Adrenal gland (tissue), 12 donors: ENCODE measurements around the gene NDUFB10. TPM values are rescaled to one million over a fixed set of nuclear protein-coding genes. Genes with fewer than 3 reads are reported as not detected.

Source experiments
- DNase-seq, 7 donors: peaks; one replicate each; pipeline ENCODE4 v3.0.0-alpha.2; 2019 to 2020
- H3K27ac ChIP-seq, 5 donors: fragments of 200-600 bp; sonication (generic) in 4 of 5; 1 replicate in 3 of 5; 2 replicates in 2 of 5; pipeline versions ENCODE4 v1.5.1 to v1.8.0; 2016 to 2020; ENCODE audit warnings: mild to moderate bottlenecking in 1 of 5
- H3K27me3 ChIP-seq: fragments of 200-600 bp; 2 replicates; pipeline ENCODE4 v1.8.0; 2021
- H3K36me3 ChIP-seq, 2 donors: fragments of 200-600 bp; replicated peaks in 1 of 2; 1 replicate in 1 of 2; 2 replicates in 1 of 2; pipeline versions ENCODE4 v1.5.1 to v1.8.0; 2018 to 2022
- H3K4me1 ChIP-seq, 2 donors: fragments of 200-600 bp; replicated peaks in 1 of 2; 1 replicate in 1 of 2; 2 replicates in 1 of 2; pipeline versions ENCODE4 v1.5.1 to v1.8.0; 2018 to 2021
- H3K4me3 ChIP-seq, 4 donors: fragments of 200-600 bp; sonication (generic) in 3 of 4; one replicate each; pipeline ENCODE4 v1.5.1; 2016 to 2018
- H3K9me3 ChIP-seq, 3 donors: fragments of 200-600 bp; sonication (generic) in 1 of 3; replicated peaks in 1 of 3; 1 replicate in 2 of 3; 2 replicates in 1 of 3; pipeline versions ENCODE4 v1.5.1 to v1.8.0; 2016 to 2021
- POLR2A ChIP-seq, 2 donors: fragments of 450-650 bp; IDR thresholded peaks; one replicate each; pipeline ENCODE4 v1.6.1; 2017; ENCODE audit warnings: antibody characterized with exemption in 2 of 2, mild to moderate bottlenecking in 2 of 2, moderate library complexity in 1 of 2
- whole genome bisulfite sequencing, 4 donors: extraction: QIAGEN DNeasy Blood & Tissue Kit in 2 of 4; methylation state at CpG; one replicate each; pipeline versions ENCODE4 v1.1.5 to v1.1.7; 2013 to 2017; 5-methylcytosine and 5-hydroxymethylcytosine counted together
- intact Hi-C, 2 donors: fragments of 100-400 bp; cut with DNase I; formaldehyde crosslinking; loops; one replicate each; pipeline versions ENCODE4 v1.14.1 to v1.15.0; 2022 to 2023
- polyA plus RNA-seq, 3 donors: library from polyadenylated mRNA; stranded (reverse); fragments of 200-250 nt in 2 of 3; fragments of 350-450 nt in 1 of 3; fragmentation: Illumina TruSeq in 1 of 3; extraction: RNeasy Lipid Tissue Mini Kit (QIAGEN cat#74804) in 1 of 3; gene quantifications; one replicate each; pipeline ENCODE4 v1.2.3, GENCODE V29; 2013 to 2014
- total RNA-seq, 9 donors: library from RNA; depleted of rRNA in 4 of 9; stranded (reverse); fragments of >200 nt in 4 of 9; fragments of 120-200 nt in 1 of 9; fragmentation: NEBNext Ultra II Directional in 1 of 9; extraction: Animal tissue kit (Norgen Biotek cat#: 25700) in 1 of 9; gene quantifications; one replicate each; pipeline versions ENCODE4 v1.1.0 to v1.2.4, GENCODE V29; 2013 to 2023
- TF ChIP-seq, protein P1 (sequence below), 6 experiments: fragments of 450-650 bp in 4 of 6; fragments of 200-600 bp in 2 of 6; sonication (generic) in 1 of 6; IDR thresholded peaks; 1 replicate in 5 of 6; 2 replicates in 1 of 6; pipeline versions ENCODE4 v1.5.1 to v1.8.0; 2016 to 2021; ENCODE audit warnings: antibody characterized with exemption in 6 of 6, mild to moderate bottlenecking in 2 of 6, moderate library complexity in 1 of 6
- donor health status: healthy with polysubstance abuse.
- donor health status: Bipolar disorder and iron deficiency.
- donor health status: DM: yes; HTN: yes; CAD: no.
- donor health status: DM: no; HTN: no; CAD: no.
- donor health status: DM: no; HTN: no; CAD: no.
- donor health status: DM: yes; HTN: yes; CAD: no.

The NDUFB10 gene
- total and polyA plus RNA-seq, 12 donors, result 109 to 298 (median 175) TPM

- intact Hi-C loops, result no loop called here
Measured at GRCh38 chr16:1920727-1921171, 38.6 kb upstream of the NDUFB10 start.

GRCh38 chr16:1922357-1922756, 37.0 kb upstream of the NDUFB10 start:
- WGBS, 4 donors, result 66 to 81% (median 76%) methylated on average over 8 of the region's 8 CpGs

More at GRCh38 chr16:1920727-1921171, 38.6 kb upstream of the NDUFB10 start:
- Histone ChIP-seq H3K36me3 (no peaks in the 10 kb centered on the region), H3K27me3 (peaks cover 60% of the 10 kb centered on the region), H3K9me3 (no peaks in the 10 kb centered on the region), H3K4me1 (peaks cover 0 to 8% of the 10 kb centered on the region in 2 donors), H3K4me3 (no peak overlapping the region), H3K27ac (no peak overlapping the region)
- 9 to 29% (median 15%) methylated on average over 7 to 15 of the region's 15 CpGs for WGBS, 4 donors
- DNase-seq, result peak in 2 of 7 donors; percentile 41
- TF ChIP-seq, protein P1, sequence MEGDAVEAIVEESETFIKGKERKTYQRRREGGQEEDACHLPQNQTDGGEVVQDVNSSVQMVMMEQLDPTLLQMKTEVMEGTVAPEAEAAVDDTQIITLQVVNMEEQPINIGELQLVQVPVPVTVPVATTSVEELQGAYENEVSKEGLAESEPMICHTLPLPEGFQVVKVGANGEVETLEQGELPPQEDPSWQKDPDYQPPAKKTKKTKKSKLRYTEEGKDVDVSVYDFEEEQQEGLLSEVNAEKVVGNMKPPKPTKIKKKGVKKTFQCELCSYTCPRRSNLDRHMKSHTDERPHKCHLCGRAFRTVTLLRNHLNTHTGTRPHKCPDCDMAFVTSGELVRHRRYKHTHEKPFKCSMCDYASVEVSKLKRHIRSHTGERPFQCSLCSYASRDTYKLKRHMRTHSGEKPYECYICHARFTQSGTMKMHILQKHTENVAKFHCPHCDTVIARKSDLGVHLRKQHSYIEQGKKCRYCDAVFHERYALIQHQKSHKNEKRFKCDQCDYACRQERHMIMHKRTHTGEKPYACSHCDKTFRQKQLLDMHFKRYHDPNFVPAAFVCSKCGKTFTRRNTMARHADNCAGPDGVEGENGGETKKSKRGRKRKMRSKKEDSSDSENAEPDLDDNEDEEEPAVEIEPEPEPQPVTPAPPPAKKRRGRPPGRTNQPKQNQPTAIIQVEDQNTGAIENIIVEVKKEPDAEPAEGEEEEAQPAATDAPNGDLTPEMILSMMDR (IDR thresholded peaks at IDR 0.05), result no peak
- TF ChIP-seq POLR2A (IDR thresholded peaks at IDR 0.05), result no peak

GRCh38 chr16:1923299-1924034, 35.9 kb upstream of the NDUFB10 start:
- DNase-seq, result peak in 3 of 7 donors; percentile 32 to 54 (median 36)
- TF ChIP-seq, protein P1 (IDR thresholded peaks at IDR 0.05), result peak in 2 of 6 experiments; percentile 13 to 18
- no peak for TF ChIP-seq POLR2A (IDR thresholded peaks at IDR 0.05)
- no peaks in the 10 kb centered on the region for H3K9me3 ChIP-seq
- intact Hi-C loops, result no loop called here
- no peak overlapping the region for H3K4me3 ChIP-seq
- peaks cover 0 to 8% of the 10 kb centered on the region in 2 donors for H3K4me1 ChIP-seq
- 16 to 44% (median 26%) methylated on average over 12 to 24 of the region's 24 CpGs for WGBS, 4 donors
- no peak overlapping the region for H3K27ac ChIP-seq
- H3K27me3 ChIP-seq, result peaks cover 43% of the 10 kb centered on the region
- no peaks in the 10 kb centered on the region for H3K36me3 ChIP-seq

More at GRCh38 chr16:1922357-1922756, 37.0 kb upstream of the NDUFB10 start:
- no peak for DNase-seq
- TF ChIP-seq POLR2A (IDR thresholded peaks at IDR 0.05), result no peak
- TF ChIP-seq, protein P1 (IDR thresholded peaks at IDR 0.05), result no peak
- H3K27ac ChIP-seq, result no peak overlapping the region
- intact Hi-C loops, result no loop called here
- H3K9me3 ChIP-seq, result no peaks in the 10 kb centered on the region
- H3K4me3 ChIP-seq, result no peak overlapping the region
- no peaks in the 10 kb centered on the region for H3K36me3 ChIP-seq
- peaks cover 51% of the 10 kb centered on the region for H3K27me3 ChIP-seq
- H3K4me1 ChIP-seq, result peaks cover 0 to 8% of the 10 kb centered on the region in 2 donors

DNA sequence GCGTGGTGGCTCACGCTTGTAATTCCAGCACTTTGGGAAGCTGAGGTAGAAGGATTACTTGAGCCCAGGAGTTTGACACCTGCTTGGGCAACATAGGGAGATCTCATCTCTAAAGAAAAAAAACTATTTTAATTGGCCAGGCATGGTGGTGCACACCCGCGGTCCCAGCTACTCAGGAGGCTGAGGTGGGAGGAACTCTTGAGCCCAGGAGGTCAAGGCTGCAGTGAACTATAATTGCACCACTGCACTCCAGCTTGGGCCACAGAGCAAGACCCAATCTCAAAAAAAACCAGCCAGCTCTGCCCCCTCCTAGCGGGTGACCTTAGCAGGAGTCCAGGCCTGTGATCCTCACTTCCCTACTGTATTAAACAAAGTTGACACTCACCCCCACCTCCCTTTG, 35.2 kb upstream of the NDUFB10 start:
- intact Hi-C loops, result no loop called here
- TF ChIP-seq POLR2A (IDR thresholded peaks at IDR 0.05), result no peak
- no peak for DNase-seq
- 54 to 63% (median 61%) methylated on average over 4 to 5 of the region's 5 CpGs for WGBS, 4 donors
- Histone ChIP-seq H3K4me1 (peaks cover 3 to 9% of the 10 kb centered on the region in 2 donors), H3K27me3 (peaks cover 37% of the 10 kb centered on the region), H3K27ac (no peak overlapping the region), H3K4me3 (no peak overlapping the region), H3K36me3 (no peaks in the 10 kb centered on the region), H3K9me3 (no peaks in the 10 kb centered on the region)
